GM18909 (cell line): ENCODE results near the gene LGI4.
"Not testable (repeated sequence)": the region's sequence is repeated elsewhere in the genome, so short reads cannot be mapped to it uniquely, and the experiment has no call there.

Experiments used
- ATAC-seq: cut with Tn5 transposase; IDR thresholded peaks from one replicate; pipeline ENCODE4 v1.9.1; 2021; ENCODE audit warnings: mild to moderate bottlenecking; ENCODE audit not compliant: unreplicated experiment, poor library complexity

LGI4 gene

GRCh38 chr19:35110974-35111373 lies 23.9 kb downstream of the LGI4 start:
- ATAC-seq: no peak

- ATAC-seq: no peak
These were observed 25.3 kb downstream of the LGI4 start for GRCh38 chr19:35109395-35110112.

- ATAC-seq: no peak
These were observed 26.1 kb downstream of the LGI4 start for GRCh38 chr19:35108730-35109129.

GRCh38 chr19:35107545-35107944 lies 27.3 kb downstream of the LGI4 start:
- ATAC-seq: no peak

- no peak for ATAC-seq
These were observed 27.8 kb downstream of the LGI4 start for GRCh38 chr19:35106898-35107541.

- ATAC-seq: no peak
These were observed 28.6 kb downstream of the LGI4 start for GRCh38 chr19:35106291-35106583.

GRCh38 chr19:35105411-35106290 lies 29.2 kb downstream of the LGI4 start:
- no peak for ATAC-seq

GRCh38 chr19:35105047-35105410 lies 29.8 kb downstream of the LGI4 start:
- ATAC-seq: no peak

- no peak for ATAC-seq
These were observed 30.5 kb downstream of the LGI4 start for GRCh38 chr19:35104361-35104760.

- ATAC-seq: not testable (repeated sequence)
These were observed 31.2 kb downstream of the LGI4 start for GRCh38 chr19:35103614-35104013.

- not testable (repeated sequence) for ATAC-seq
These were observed 32.9 kb downstream of the LGI4 start for GRCh38 chr19:35101949-35102348.

- ATAC-seq: no peak
These were observed 34.0 kb downstream of the LGI4 start for GRCh38 chr19:35100588-35101533.

GRCh38 chr19:35099897-35100275 lies 35.0 kb downstream of the LGI4 start:
- no peak for ATAC-seq

- ATAC-seq: no peak
These were observed 35.5 kb downstream of the LGI4 start for GRCh38 chr19:35099155-35099896.

- ATAC-seq: no peak
These were observed 36.3 kb downstream of the LGI4 start for GRCh38 chr19:35098413-35099049.

- no peak for ATAC-seq
These were observed 39.0 kb downstream of the LGI4 start for GRCh38 chr19:35095667-35096368.

GRCh38 chr19:35094656-35095055 lies 40.2 kb downstream of the LGI4 start:
- ATAC-seq: no peak

GRCh38 chr19:35093941-35094647 lies 40.8 kb downstream of the LGI4 start:
- ATAC-seq: no peak
